ENCODE results near the gene MDM2.

GRCh38 chr12:68824131-68824530 is 16.2 kb downstream of the MDM2 start:
- TF ChIP-seq CTCF (conservative IDR thresholded peaks at IDR 0.05 in 1 of 2, IDR thresholded peaks at IDR 0.05 in 1 of 2; ENCODE audit: low read depth in 1 of 2, low read length in 2 of 2) = no peak
- no peak for TF ChIP-seq EZH2 (IDR thresholded peaks at IDR 0.05; ENCODE audit: low read length, missing control alignments)
